ENCODE measurements around the gene MSMP. TPM values are rescaled to one million over a fixed set of nuclear protein-coding genes. Genes with fewer than 3 reads are reported as not detected.
A peak's percentile ranks its signal among the peaks of the same experiment; 100 is the strongest.

MSMP gene
- polyA plus RNA-seq, 1 donor = 0.61 TPM

- H3K4me3 ChIP-seq (ENCODE audit: low read length) = peak overlapping the region; percentile 90
- DNase-seq = peak; percentile 37 to 85
- no CpG with 5 or more reads among the region's 20 CpGs for WGBS (ENCODE audit: insufficient coverage, low lambda C conversion rate)
- peak overlapping the region; percentile 99 for H3K27ac ChIP-seq (ENCODE audit: low read length)
- peaks cover 17% of the 10 kb centered on the region for H3K4me1 ChIP-seq (ENCODE audit: control insufficient read depth, insufficient read depth, low read length)
- no peaks in the 10 kb centered on the region for H3K27me3 ChIP-seq (ENCODE audit: control insufficient read depth, insufficient read depth, low read length)
- H3K36me3 ChIP-seq (ENCODE audit: control insufficient read depth, insufficient read depth, low read length) = peaks cover 27% of the 10 kb centered on the region
- H3K9me3 ChIP-seq (ENCODE audit: control insufficient read depth, low read depth, low read length) = no peaks in the 10 kb centered on the region
Observed at GRCh38 chr9:35757226-35757891, 3.3 kb upstream of the MSMP start.

GRCh38 chr9:35756275-35757225 lies 2.5 kb upstream of the MSMP start:
- WGBS (ENCODE audit: insufficient coverage, low lambda C conversion rate) = 80% methylated on average over 2 of the region's 48 CpGs
- peak; percentile 75 to 88 for DNase-seq
- peaks cover 17% of the 10 kb centered on the region for H3K4me1 ChIP-seq (ENCODE audit: control insufficient read depth, insufficient read depth, low read length)

GRCh38 chr9:35755071-35755470 lies 995 bp upstream of the MSMP start:
- Histone ChIP-seq H3K4me1 (ENCODE audit: control insufficient read depth, insufficient read depth, low read length) (peaks cover 19% of the 10 kb centered on the region), H3K9me3 (ENCODE audit: control insufficient read depth, low read depth, low read length) (no peaks in the 10 kb centered on the region), H3K4me3 (ENCODE audit: low read length) (no peak overlapping the region), H3K36me3 (ENCODE audit: control insufficient read depth, insufficient read depth, low read length) (peaks cover 46% of the 10 kb centered on the region), H3K27ac (ENCODE audit: low read length) (no peak overlapping the region), H3K27me3 (ENCODE audit: control insufficient read depth, insufficient read depth, low read length) (no peaks in the 10 kb centered on the region)
- 100% methylated on average over 1 of the region's 4 CpGs for WGBS (ENCODE audit: insufficient coverage, low lambda C conversion rate)
- no peak for DNase-seq

More at GRCh38 chr9:35756275-35757225, 2.5 kb upstream of the MSMP start:
- H3K27me3 ChIP-seq (ENCODE audit: control insufficient read depth, insufficient read depth, low read length) = no peaks in the 10 kb centered on the region
- peaks cover 35% of the 10 kb centered on the region for H3K36me3 ChIP-seq (ENCODE audit: control insufficient read depth, insufficient read depth, low read length)
- peak overlapping the region; percentile 99 for H3K27ac ChIP-seq (ENCODE audit: low read length)
- no peaks in the 10 kb centered on the region for H3K9me3 ChIP-seq (ENCODE audit: control insufficient read depth, low read depth, low read length)
- peak overlapping the region; percentile 90 for H3K4me3 ChIP-seq (ENCODE audit: low read length)

GRCh38 chr9:35753466-35753865 lies 610 bp downstream of the MSMP start:
- WGBS (ENCODE audit: insufficient coverage, low lambda C conversion rate) = no CpG with 5 or more reads among the region's 5 CpGs
- H3K36me3 ChIP-seq (ENCODE audit: control insufficient read depth, insufficient read depth, low read length) = peaks cover 46% of the 10 kb centered on the region

DNA sequence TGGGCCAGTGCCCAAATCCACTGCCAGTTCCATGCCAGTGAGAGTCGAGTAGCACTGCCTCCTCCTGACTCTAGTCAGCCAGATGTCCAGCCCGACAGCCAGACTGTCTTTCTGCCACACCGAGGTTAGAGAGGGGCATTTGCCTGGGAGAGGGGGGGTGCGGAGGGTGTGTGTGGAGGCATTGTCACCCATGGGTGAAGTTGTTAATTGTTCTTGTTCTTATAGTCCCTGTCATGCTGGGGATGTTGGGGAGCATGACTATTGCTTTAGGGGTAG lies 3.9 kb downstream of the MSMP start:
- peak overlapping the region; percentile 91 for H3K4me3 ChIP-seq (ENCODE audit: low read length)
- DNase-seq = no peak
- no peaks in the 10 kb centered on the region for H3K27me3 ChIP-seq (ENCODE audit: control insufficient read depth, insufficient read depth, low read length)
- H3K27ac ChIP-seq (ENCODE audit: low read length) = peak overlapping the region; percentile 87
- peaks cover 24% of the 10 kb centered on the region for H3K4me1 ChIP-seq (ENCODE audit: control insufficient read depth, insufficient read depth, low read length)
- H3K36me3 ChIP-seq (ENCODE audit: control insufficient read depth, insufficient read depth, low read length) = peaks cover 46% of the 10 kb centered on the region
- no peaks in the 10 kb centered on the region for H3K9me3 ChIP-seq (ENCODE audit: control insufficient read depth, low read depth, low read length)
- no CpG with 5 or more reads among the region's 4 CpGs for WGBS (ENCODE audit: insufficient coverage, low lambda C conversion rate)

More at GRCh38 chr9:35753466-35753865, 610 bp downstream of the MSMP start:
- H3K4me1 ChIP-seq (ENCODE audit: control insufficient read depth, insufficient read depth, low read length) = peaks cover 20% of the 10 kb centered on the region
- DNase-seq = no peak
- no peaks in the 10 kb centered on the region for H3K27me3 ChIP-seq (ENCODE audit: control insufficient read depth, insufficient read depth, low read length)
- no peaks in the 10 kb centered on the region for H3K9me3 ChIP-seq (ENCODE audit: control insufficient read depth, low read depth, low read length)
- H3K27ac ChIP-seq (ENCODE audit: low read length) = no peak overlapping the region
- H3K4me3 ChIP-seq (ENCODE audit: low read length) = no peak overlapping the region

- Histone ChIP-seq H3K4me1 (ENCODE audit: control insufficient read depth, insufficient read depth, low read length) (peaks cover 24% of the 10 kb centered on the region), H3K27ac (ENCODE audit: low read length) (peak overlapping the region; percentile 87), H3K27me3 (ENCODE audit: control insufficient read depth, insufficient read depth, low read length) (no peaks in the 10 kb centered on the region), H3K9me3 (ENCODE audit: control insufficient read depth, low read depth, low read length) (no peaks in the 10 kb centered on the region), H3K4me3 (ENCODE audit: low read length) (peak overlapping the region; percentile 91), H3K36me3 (ENCODE audit: control insufficient read depth, insufficient read depth, low read length) (peaks cover 45% of the 10 kb centered on the region)
- DNase-seq = peak; percentile 29 to 78
- no CpG with 5 or more reads among the region's 19 CpGs for WGBS (ENCODE audit: insufficient coverage, low lambda C conversion rate)
Observed at GRCh38 chr9:35749515-35750255, 4.4 kb downstream of the MSMP start.

DNA sequence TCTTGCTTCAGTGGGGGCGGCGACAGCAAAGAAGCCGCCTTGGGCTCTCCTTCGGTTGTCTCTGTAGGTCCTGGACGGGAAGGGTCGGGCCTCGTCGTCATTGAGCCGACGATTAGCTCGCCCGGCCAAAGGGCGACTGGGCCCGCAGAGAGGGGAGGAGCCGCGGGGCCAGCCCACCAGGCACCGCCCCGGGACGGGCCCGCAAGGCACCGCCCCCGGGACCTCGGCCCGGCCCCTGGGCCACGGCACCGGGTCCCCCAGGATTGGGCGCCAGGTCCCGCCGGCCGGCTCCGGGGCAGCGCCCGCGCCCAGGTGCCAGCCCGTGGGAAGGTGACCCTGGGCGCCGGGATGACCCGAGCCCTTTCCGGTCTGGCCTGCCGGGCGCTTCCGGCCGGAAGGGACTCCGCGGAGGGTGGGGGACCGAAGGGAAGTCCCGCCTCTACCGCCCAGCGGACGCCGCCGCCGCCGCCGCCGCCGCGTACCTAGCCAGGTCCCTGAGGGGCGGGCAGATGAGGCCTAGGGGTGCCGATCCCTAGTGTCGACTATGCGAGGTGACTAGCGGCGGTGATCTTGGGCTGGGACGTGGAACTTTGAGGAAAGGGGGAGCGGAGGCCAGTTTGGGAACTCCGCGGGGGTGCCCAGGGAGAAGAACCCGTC lies 5.1 kb downstream of the MSMP start, which contains the start of the genes GBA2 and RGP1:
GBA2 (minus strand) TSS at position 371 of the 657 bp plus-strand sequence. CDS start 524 bp downstream, outside the sequence.
RGP1 (plus strand) TSS at position 430 of the 657 bp plus-strand sequence. CDS start 469 bp downstream, outside the sequence.
- H3K27me3 ChIP-seq (ENCODE audit: control insufficient read depth, insufficient read depth, low read length) = no peaks in the 10 kb centered on the region
- H3K27ac ChIP-seq (ENCODE audit: low read length) = peak within 1 kb of the TSS; percentile 87
- H3K9me3 ChIP-seq (ENCODE audit: control insufficient read depth, low read depth, low read length) = no peaks in the 10 kb centered on the region
- H3K4me3 ChIP-seq (ENCODE audit: low read length) = peak within 1 kb of the TSS; percentile 91
- DNase-seq = peak; percentile 86 to 95
- peaks cover 24% of the 10 kb centered on the region for H3K4me1 ChIP-seq (ENCODE audit: control insufficient read depth, insufficient read depth, low read length)
- peaks cover 45% of the 10 kb centered on the region for H3K36me3 ChIP-seq (ENCODE audit: control insufficient read depth, insufficient read depth, low read length)
- no CpG with 5 or more reads among the region's 69 CpGs for WGBS (ENCODE audit: insufficient coverage, low lambda C conversion rate)

DNA sequence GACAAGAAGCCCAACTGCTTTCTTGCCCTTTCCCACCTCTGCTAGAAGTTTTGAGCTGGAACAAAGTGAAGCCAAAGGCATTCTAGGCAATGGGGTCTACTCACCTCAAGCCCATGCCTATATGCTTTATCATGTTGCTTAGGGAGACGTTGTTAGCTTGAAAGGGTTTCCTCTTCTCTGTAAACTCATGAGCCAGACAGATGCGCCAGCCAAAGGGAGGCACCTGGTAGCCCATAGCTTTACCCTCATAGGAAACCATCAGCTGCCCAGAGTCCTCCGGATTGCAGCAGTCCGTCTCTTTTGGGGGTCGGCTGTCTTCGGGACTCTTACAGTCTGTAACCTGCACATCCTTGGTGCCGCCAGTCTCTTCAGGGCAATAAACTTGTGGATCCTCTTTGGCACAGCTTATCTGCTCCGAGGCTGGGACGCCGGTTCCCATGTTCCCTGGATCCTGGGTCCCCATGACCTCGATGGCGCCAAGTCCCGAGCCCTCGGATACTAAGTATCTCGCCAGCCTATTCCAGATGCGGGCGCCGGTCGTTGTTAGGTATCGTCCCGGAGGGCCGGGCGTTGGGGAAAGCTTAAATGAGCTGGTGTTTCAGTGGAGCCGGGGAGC lies 5.7 kb downstream of the MSMP start:
- no peaks in the 10 kb centered on the region for H3K27me3 ChIP-seq (ENCODE audit: control insufficient read depth, insufficient read depth, low read length)
- H3K27ac ChIP-seq (ENCODE audit: low read length) = peak overlapping the region; percentile 87
- DNase-seq = no peak
- H3K4me3 ChIP-seq (ENCODE audit: low read length) = peak overlapping the region; percentile 69
- H3K36me3 ChIP-seq (ENCODE audit: control insufficient read depth, insufficient read depth, low read length) = peaks cover 45% of the 10 kb centered on the region
- H3K9me3 ChIP-seq (ENCODE audit: control insufficient read depth, low read depth, low read length) = no peaks in the 10 kb centered on the region
- peaks cover 24% of the 10 kb centered on the region for H3K4me1 ChIP-seq (ENCODE audit: control insufficient read depth, insufficient read depth, low read length)
- WGBS (ENCODE audit: insufficient coverage, low lambda C conversion rate) = no CpG with 5 or more reads among the region's 24 CpGs

- H3K27me3 ChIP-seq (ENCODE audit: control insufficient read depth, insufficient read depth, low read length) = no peaks in the 10 kb centered on the region
- peaks cover 24% of the 10 kb centered on the region for H3K4me1 ChIP-seq (ENCODE audit: control insufficient read depth, insufficient read depth, low read length)
- no CpG with 5 or more reads among the region's 3 CpGs for WGBS (ENCODE audit: insufficient coverage, low lambda C conversion rate)
- peaks cover 45% of the 10 kb centered on the region for H3K36me3 ChIP-seq (ENCODE audit: control insufficient read depth, insufficient read depth, low read length)
- H3K27ac ChIP-seq (ENCODE audit: low read length) = peak overlapping the region; percentile 87
- H3K9me3 ChIP-seq (ENCODE audit: control insufficient read depth, low read depth, low read length) = no peaks in the 10 kb centered on the region
- H3K4me3 ChIP-seq (ENCODE audit: low read length) = peak overlapping the region; percentile 69
- peak; percentile 56 to 83 for DNase-seq
Observed at GRCh38 chr9:35746583-35746982, 7.5 kb downstream of the MSMP start.

Data from large intestine (tissue), 3 donors.